ENCODE data around the gene CCDC192.

CCDC192 gene

GRCh38 chr5:127863610-127864395, 160.6 kb downstream of the CCDC192 start:
- no peak overlapping the region for H3K27ac ChIP-seq (ENCODE audit: low read depth, low read length, severe bottlenecking)
- H3K36me3 ChIP-seq (ENCODE audit: control insufficient read depth, insufficient read depth, low read length) = no peaks in the 10 kb centered on the region
- 83 to 100% methylated on average over 1 to 2 of the region's 7 CpGs for WGBS, 2 experiments (ENCODE audit: insufficient coverage in 2 of 2)
- no peak overlapping the region for H3K4me3 ChIP-seq (ENCODE audit: extremely low read depth, insufficient read depth, low read length, poor library complexity, severe bottlenecking)
- H3K4me1 ChIP-seq (ENCODE audit: control insufficient read depth, insufficient read depth, low read length, poor library complexity, severe bottlenecking) = no peaks in the 10 kb centered on the region
- H3K9me3 ChIP-seq (ENCODE audit: control insufficient read depth, low read length) = no peaks in the 10 kb centered on the region

- no peak overlapping the region for H3K27ac ChIP-seq (ENCODE audit: low read depth, low read length, severe bottlenecking)
- 67 to 100% methylated on average over 1 of the region's 1 CpG for WGBS, 2 experiments (ENCODE audit: insufficient coverage in 2 of 2)
- H3K4me1 ChIP-seq (ENCODE audit: control insufficient read depth, insufficient read depth, low read length, poor library complexity, severe bottlenecking) = no peaks in the 10 kb centered on the region
- H3K4me3 ChIP-seq (ENCODE audit: extremely low read depth, insufficient read depth, low read length, poor library complexity, severe bottlenecking) = no peak overlapping the region
- H3K36me3 ChIP-seq (ENCODE audit: control insufficient read depth, insufficient read depth, low read length) = no peaks in the 10 kb centered on the region
- H3K9me3 ChIP-seq (ENCODE audit: control insufficient read depth, low read length) = no peaks in the 10 kb centered on the region
Observed at GRCh38 chr5:127864511-127864910, 161.3 kb downstream of the CCDC192 start.

DNA sequence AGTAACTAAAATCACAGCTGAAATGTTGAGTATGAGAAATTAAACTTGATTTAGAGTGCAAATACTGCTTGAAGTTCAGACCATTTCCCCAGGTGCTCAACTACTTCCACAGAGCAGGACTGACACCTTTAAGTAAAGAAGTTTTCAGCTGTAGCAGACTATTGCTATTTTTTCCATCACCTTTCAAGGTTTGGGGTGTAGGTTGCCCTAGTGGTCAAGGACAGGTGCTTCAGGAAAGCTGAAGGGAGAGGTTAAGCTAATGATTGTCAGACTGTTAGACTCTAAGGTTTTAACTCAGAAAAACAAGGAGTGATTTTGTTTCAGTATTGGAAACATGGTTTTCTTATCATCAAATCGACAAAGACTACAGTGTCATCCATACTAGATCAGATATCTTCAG, 162.1 kb downstream of the CCDC192 start:
- H3K9me3 ChIP-seq (ENCODE audit: control insufficient read depth, low read length) = no peaks in the 10 kb centered on the region
- H3K4me3 ChIP-seq (ENCODE audit: extremely low read depth, insufficient read depth, low read length, poor library complexity, severe bottlenecking) = no peak overlapping the region
- no peak overlapping the region for H3K27ac ChIP-seq (ENCODE audit: low read depth, low read length, severe bottlenecking)
- WGBS, 2 experiments (ENCODE audit: insufficient coverage in 2 of 2) = no CpG with 5 or more reads among the region's 1 CpG
- H3K36me3 ChIP-seq (ENCODE audit: control insufficient read depth, insufficient read depth, low read length) = no peaks in the 10 kb centered on the region
- H3K4me1 ChIP-seq (ENCODE audit: control insufficient read depth, insufficient read depth, low read length, poor library complexity, severe bottlenecking) = no peaks in the 10 kb centered on the region

DNA sequence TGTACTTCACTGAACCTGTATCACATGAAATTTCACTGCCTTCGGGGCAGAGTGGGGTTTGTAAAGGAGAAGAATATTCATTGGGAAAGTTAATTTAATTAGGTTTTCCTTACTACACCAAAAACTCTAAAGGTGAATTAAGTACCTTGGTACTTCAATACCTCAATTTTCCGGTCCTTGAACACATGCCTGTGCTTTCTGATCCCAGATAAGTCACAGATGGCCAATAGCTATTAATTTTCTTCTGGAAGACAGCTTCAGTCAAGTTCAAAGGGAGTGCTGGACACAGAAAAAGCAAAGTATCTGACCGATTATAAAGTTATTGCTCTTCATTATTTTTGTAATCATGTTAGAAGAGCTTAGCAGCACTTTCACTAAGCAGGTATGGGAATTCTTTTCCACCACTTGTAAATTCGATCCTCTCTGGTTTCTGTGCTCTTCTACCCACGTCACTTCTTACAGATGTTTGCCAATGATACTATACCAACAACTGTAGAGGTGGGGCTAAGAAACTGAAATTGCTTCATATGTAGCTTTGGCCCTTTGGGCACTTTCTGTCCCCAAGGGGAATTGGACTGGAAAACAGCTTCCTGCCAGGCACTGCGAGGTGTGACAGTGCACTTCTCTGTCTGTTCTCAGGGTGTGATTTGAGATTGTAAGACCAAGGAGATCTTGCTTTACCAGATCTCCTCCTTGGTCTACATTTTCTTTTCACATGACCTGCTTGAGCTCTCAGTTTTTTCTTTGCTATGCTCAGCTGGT, 164.0 kb downstream of the CCDC192 start:
- H3K9me3 ChIP-seq (ENCODE audit: control insufficient read depth, low read length) = no peaks in the 10 kb centered on the region
- H3K36me3 ChIP-seq (ENCODE audit: control insufficient read depth, insufficient read depth, low read length) = no peaks in the 10 kb centered on the region
- no peak overlapping the region for H3K4me3 ChIP-seq (ENCODE audit: extremely low read depth, insufficient read depth, low read length, poor library complexity, severe bottlenecking)
- H3K4me1 ChIP-seq (ENCODE audit: control insufficient read depth, insufficient read depth, low read length, poor library complexity, severe bottlenecking) = no peaks in the 10 kb centered on the region
- H3K27ac ChIP-seq (ENCODE audit: low read depth, low read length, severe bottlenecking) = no peak overlapping the region
- 89 to 100% methylated on average over 1 to 2 of the region's 6 CpGs for WGBS, 2 experiments (ENCODE audit: insufficient coverage in 2 of 2)

DNA sequence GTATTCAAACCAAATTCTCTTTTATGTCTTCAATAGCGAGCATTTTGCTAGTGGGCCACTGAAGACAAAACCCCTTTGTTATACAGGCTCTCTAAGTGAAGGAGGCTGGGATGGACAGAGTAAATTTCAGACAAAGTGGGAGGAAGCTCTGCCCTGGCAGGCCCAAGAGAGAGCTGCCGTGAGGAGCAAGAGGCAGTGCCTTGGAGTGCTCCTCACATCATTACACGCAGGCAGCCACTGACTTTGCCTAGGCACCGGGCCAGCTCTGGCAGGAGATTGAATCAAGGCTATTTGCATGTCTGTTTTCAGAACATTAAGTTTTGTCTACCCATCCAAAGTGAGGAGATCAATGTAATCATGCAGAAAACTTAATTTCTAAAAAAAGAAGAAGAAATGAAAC, 167.7 kb downstream of the CCDC192 start:
- Histone ChIP-seq H3K9me3 (ENCODE audit: control insufficient read depth, low read length) (no peaks in the 10 kb centered on the region), H3K36me3 (ENCODE audit: control insufficient read depth, insufficient read depth, low read length) (no peaks in the 10 kb centered on the region), H3K4me3 (ENCODE audit: extremely low read depth, insufficient read depth, low read length, poor library complexity, severe bottlenecking) (no peak overlapping the region), H3K4me1 (ENCODE audit: control insufficient read depth, insufficient read depth, low read length, poor library complexity, severe bottlenecking) (no peaks in the 10 kb centered on the region), H3K27ac (ENCODE audit: low read depth, low read length, severe bottlenecking) (no peak overlapping the region)
- WGBS, 2 experiments (ENCODE audit: insufficient coverage in 2 of 2) = 89 to 90% methylated on average over 2 to 3 of the region's 4 CpGs

- Histone ChIP-seq H3K4me1 (ENCODE audit: control insufficient read depth, insufficient read depth, low read length, poor library complexity, severe bottlenecking) (no peaks in the 10 kb centered on the region), H3K36me3 (ENCODE audit: control insufficient read depth, insufficient read depth, low read length) (no peaks in the 10 kb centered on the region), H3K27ac (ENCODE audit: low read depth, low read length, severe bottlenecking) (no peak overlapping the region), H3K4me3 (ENCODE audit: extremely low read depth, insufficient read depth, low read length, poor library complexity, severe bottlenecking) (no peak overlapping the region), H3K9me3 (ENCODE audit: control insufficient read depth, low read length) (no peaks in the 10 kb centered on the region)
- WGBS, 2 experiments (ENCODE audit: insufficient coverage in 2 of 2) = 75 to 96% methylated on average over 4 to 6 of the region's 8 CpGs
Observed at GRCh38 chr5:127871503-127872153, 168.4 kb downstream of the CCDC192 start.

GRCh38 chr5:127872494-127872893, 169.3 kb downstream of the CCDC192 start:
- Histone ChIP-seq H3K9me3 (ENCODE audit: control insufficient read depth, low read length) (no peaks in the 10 kb centered on the region), H3K36me3 (ENCODE audit: control insufficient read depth, insufficient read depth, low read length) (no peaks in the 10 kb centered on the region), H3K27ac (ENCODE audit: low read depth, low read length, severe bottlenecking) (peak overlapping the region; percentile 46), H3K4me3 (ENCODE audit: extremely low read depth, insufficient read depth, low read length, poor library complexity, severe bottlenecking) (no peak overlapping the region), H3K4me1 (ENCODE audit: control insufficient read depth, insufficient read depth, low read length, poor library complexity, severe bottlenecking) (peaks cover 2% of the 10 kb centered on the region)

- peaks cover 5% of the 10 kb centered on the region for H3K4me1 ChIP-seq (ENCODE audit: control insufficient read depth, insufficient read depth, low read length, poor library complexity, severe bottlenecking)
- no peaks in the 10 kb centered on the region for H3K36me3 ChIP-seq (ENCODE audit: control insufficient read depth, insufficient read depth, low read length)
- no peaks in the 10 kb centered on the region for H3K9me3 ChIP-seq (ENCODE audit: control insufficient read depth, low read length)
- 40 to 42% methylated on average over 5 to 7 of the region's 8 CpGs for WGBS, 2 experiments (ENCODE audit: insufficient coverage in 2 of 2)
- no peak overlapping the region for H3K4me3 ChIP-seq (ENCODE audit: extremely low read depth, insufficient read depth, low read length, poor library complexity, severe bottlenecking)
- no peak overlapping the region for H3K27ac ChIP-seq (ENCODE audit: low read depth, low read length, severe bottlenecking)
Observed at GRCh38 chr5:127875235-127876021, 172.2 kb downstream of the CCDC192 start.

- Histone ChIP-seq H3K36me3 (ENCODE audit: control insufficient read depth, insufficient read depth, low read length) (no peaks in the 10 kb centered on the region), H3K4me3 (ENCODE audit: extremely low read depth, insufficient read depth, low read length, poor library complexity, severe bottlenecking) (no peak overlapping the region), H3K27ac (ENCODE audit: low read depth, low read length, severe bottlenecking) (no peak overlapping the region), H3K4me1 (ENCODE audit: control insufficient read depth, insufficient read depth, low read length, poor library complexity, severe bottlenecking) (peaks cover 5% of the 10 kb centered on the region), H3K9me3 (ENCODE audit: control insufficient read depth, low read length) (no peaks in the 10 kb centered on the region)
- 90 to 100% methylated on average over 2 of the region's 3 CpGs for WGBS, 2 experiments (ENCODE audit: insufficient coverage in 2 of 2)
Observed at GRCh38 chr5:127876384-127876783, 173.2 kb downstream of the CCDC192 start.

GRCh38 chr5:127878174-127878750, 175.1 kb downstream of the CCDC192 start:
- WGBS, 2 experiments (ENCODE audit: insufficient coverage in 2 of 2) = 96 to 100% methylated on average over 1 to 2 of the region's 4 CpGs
- Histone ChIP-seq H3K4me1 (ENCODE audit: control insufficient read depth, insufficient read depth, low read length, poor library complexity, severe bottlenecking) (peaks cover 5% of the 10 kb centered on the region), H3K36me3 (ENCODE audit: control insufficient read depth, insufficient read depth, low read length) (no peaks in the 10 kb centered on the region), H3K4me3 (ENCODE audit: extremely low read depth, insufficient read depth, low read length, poor library complexity, severe bottlenecking) (no peak overlapping the region), H3K9me3 (ENCODE audit: control insufficient read depth, low read length) (no peaks in the 10 kb centered on the region), H3K27ac (ENCODE audit: low read depth, low read length, severe bottlenecking) (no peak overlapping the region)

Measured in mesodermal cell (in vitro differentiated cells).